Endothelial cell of umbilical vein (primary cell): Measurements from ENCODE around the gene BSDC1. TPM values are rescaled to one million over a fixed set of nuclear protein-coding genes. Genes with fewer than 3 reads are reported as not detected.

Experiments used
- BruUV-seq: library from RNA; stranded (reverse); fragments of 400-500 nt; replicated peaks from 2 replicates; lab custom pipeline; 2021; lab: Mats Ljungman, UMichigan
- CTCF ChIA-PET: fragments of 300-600, 350-600 bp; sonication (Branson Sonifier 250); formaldehyde crosslinking; loops from one replicate; lab custom pipeline; 2021; ENCODE audit warnings: antibody characterized with exemption, inconsistent platforms; lab: Charles Lee
- POLR2A ChIA-PET: fragments of 300-600, 350-600 bp; sonication (Branson Sonifier 250); formaldehyde crosslinking; loops from one replicate; lab custom pipeline; 2021; ENCODE audit warnings: antibody characterized with exemption, inconsistent platforms; lab: Charles Lee
- DNase-seq: peaks from one replicate; pipeline ENCODE4 v3.0.0-alpha.2; 2011; ENCODE audit warnings: low read depth, low spot score
- FAIRE-seq: peaks from 2 replicates; lab custom pipeline; 2011; peaks lifted over from hg19 to GRCh38; lab: Jason Lieb, UNC
- H2AFZ ChIP-seq: 2 replicates; pipeline ENCODE4 v1.6.0; 2012; ENCODE audit warnings: low read depth, low read length, control low read depth, inconsistent platforms
- H3K27ac ChIP-seq: 2 replicates; pipeline ENCODE4 v1.5.1; 2011; ENCODE audit warnings: low read depth, mild to moderate bottlenecking, control low read depth, low read length, moderate library complexity; ENCODE audit not compliant: insufficient read depth
- H3K27me3 ChIP-seq, 2 experiments: 2 replicates each; pipeline versions ENCODE4 v1.6.0 to v1.6.1; 2011; ENCODE audit warnings: low read length in 2 of 2, mixed read lengths in 1 of 2; ENCODE audit not compliant: control insufficient read depth in 2 of 2, insufficient read depth in 2 of 2
- H3K36me3 ChIP-seq, 2 experiments: 2 replicates in 1 of 2; 3 replicates in 1 of 2; pipeline ENCODE4 v1.5.1; 2011; ENCODE audit warnings: low read length in 2 of 2, mild to moderate bottlenecking in 1 of 2, moderate library complexity in 1 of 2; ENCODE audit not compliant: control insufficient read depth in 2 of 2, insufficient read depth in 2 of 2; ENCODE audit errors: extremely low read depth in 1 of 2
- H3K4me1 ChIP-seq: 3 replicates; pipeline ENCODE4 v1.5.1; 2011; ENCODE audit warnings: mild to moderate bottlenecking, low read length; ENCODE audit not compliant: control insufficient read depth, insufficient read depth; ENCODE audit errors: extremely low read depth
- H3K4me2 ChIP-seq: 2 replicates; pipeline ENCODE4 v1.6.1; 2011; ENCODE audit warnings: low read length, control low read depth, mixed read lengths; ENCODE audit not compliant: insufficient read depth
- H3K4me3 ChIP-seq, 3 experiments: fragments of 200-600 bp in 1 of 3; sonication (generic), shearing (Covaris generic) in 1 of 3; replicated peaks in 1 of 3; 2 replicates each; pipeline ENCODE4 v1.5.1; 2011 to 2016; ENCODE audit warnings: control low read depth in 3 of 3, low read length in 3 of 3, mild to moderate bottlenecking in 2 of 3, inconsistent platforms in 1 of 3, low read depth in 1 of 3, moderate library complexity in 1 of 3; ENCODE audit not compliant: insufficient read depth in 1 of 3
- H3K79me2 ChIP-seq: 2 replicates; pipeline ENCODE4 v1.6.0; 2012; ENCODE audit warnings: low read length, inconsistent platforms; ENCODE audit not compliant: control insufficient read depth, insufficient read depth
- H3K9ac ChIP-seq: replicated peaks from 2 replicates; pipeline ENCODE3; 2011; ENCODE audit warnings: low read length, control low read depth; ENCODE audit not compliant: insufficient read depth; ENCODE audit errors: extremely low read depth
- H3K9me1 ChIP-seq: replicated peaks from 3 replicates; pipeline ENCODE4 v1.6.0; 2011; ENCODE audit warnings: mild to moderate bottlenecking, low read length; ENCODE audit not compliant: control insufficient read depth, insufficient read depth; ENCODE audit errors: extremely low read depth
- H3K9me3 ChIP-seq: replicated peaks from 2 replicates; pipeline ENCODE4 v1.5.1; 2012; ENCODE audit warnings: low read length, inconsistent platforms; ENCODE audit not compliant: control insufficient read depth, insufficient read depth
- H4K20me1 ChIP-seq: replicated peaks from 2 replicates; pipeline ENCODE3; 2011; ENCODE audit warnings: mild to moderate bottlenecking, low read length; ENCODE audit not compliant: control insufficient read depth, insufficient read depth; ENCODE audit errors: extremely low read depth
- EZH2 ChIP-seq: IDR thresholded peaks from 2 replicates; pipeline ENCODE4 v1.6.1; 2012; ENCODE audit warnings: borderline replicate concordance, low read depth, mild to moderate bottlenecking, moderate library complexity, low read length, inconsistent platforms; ENCODE audit not compliant: severe bottlenecking
- FOS ChIP-seq: IDR thresholded peaks from 2 replicates; pipeline ENCODE4 v1.6.1; 2011; ENCODE audit warnings: mild to moderate bottlenecking, low read length, moderate library complexity, borderline replicate concordance; ENCODE audit not compliant: insufficient read depth
- GATA2 ChIP-seq: IDR thresholded peaks from 2 replicates; pipeline ENCODE4 v1.7.0; 2011; ENCODE audit warnings: low read depth, mild to moderate bottlenecking, moderate library complexity, mixed read lengths, low read length; ENCODE audit not compliant: insufficient read length, insufficient read depth
- JUN ChIP-seq: IDR thresholded peaks from 2 replicates; pipeline ENCODE4 v1.6.1; 2011; ENCODE audit warnings: borderline replicate concordance, low read depth; ENCODE audit not compliant: insufficient read length, insufficient read depth
- MYC ChIP-seq: IDR thresholded peaks from one replicate; pipeline ENCODE4 v1.6.1; 2011; ENCODE audit warnings: mild to moderate bottlenecking, low read depth, low read length
- POLR2A ChIP-seq: IDR thresholded peaks from 2 replicates; pipeline ENCODE4 v1.6.1; 2012; ENCODE audit warnings: low read depth, mild to moderate bottlenecking, control low read depth, low read length
- POLR2AphosphoS5 ChIP-seq: IDR thresholded peaks from 2 replicates; pipeline ENCODE4 v1.6.1; 2012; ENCODE audit warnings: low read depth, mild to moderate bottlenecking, control low read depth, low read length, moderate library complexity; ENCODE audit not compliant: insufficient read depth
- dilution Hi-C: fragments of 300-500 bp; cut with MboI; formaldehyde crosslinking; loops from one replicate; pipeline ENCODE4 v1.15.0; 2019; ENCODE audit warnings: low sequenced_read_pairs; ENCODE audit not compliant: extremely low pct_ligation_motif_present
- intact Hi-C: fragments of 100-400 bp; cut with micrococcal nuclease; formaldehyde crosslinking; loops from one replicate; pipeline ENCODE4 v1.10.0; 2022
- polyA plus RNA-seq, 4 experiments: library from polyadenylated mRNA; depleted of rRNA in 3 of 4; stranded (reverse) in 3 of 4; unstranded in 1 of 4; fragments of >200 nt; gene quantifications; 2 replicates each; pipeline versions ENCODE4 v1.2.1 to v1.2.3, GENCODE V29; 2011 to 2012; ENCODE audit warnings: missing spikeins in 1 of 4
- total RNA-seq: library from RNA; stranded (reverse); gene quantifications from 2 replicates; pipeline ENCODE4 v1.2.3, GENCODE V29; 2021
- TF ChIP-seq, protein P1 (sequence below), 2 donors: IDR thresholded peaks; 1 replicate in 1 of 2; 2 replicates in 1 of 2; pipeline ENCODE4 v1.5.1; 2011; ENCODE audit warnings: low read length in 2 of 2, mild to moderate bottlenecking in 2 of 2, moderate library complexity in 2 of 2, control low read depth in 1 of 2, inconsistent platforms in 1 of 2, low read depth in 1 of 2; ENCODE audit not compliant: insufficient read depth in 1 of 2; ENCODE audit errors: extremely low read depth in 1 of 2
- TF ChIP-seq, protein P2 (sequence below): IDR thresholded peaks from 2 replicates; pipeline ENCODE4 v1.6.1; 2011; ENCODE audit not compliant: insufficient read depth, insufficient read length

BSDC1 gene
- total and polyA plus RNA-seq, 2 donors (not counting 3 experiments of a cell fraction or from before 2014, with no cell fraction given) = 44.3 to 64.6 TPM

DNA sequence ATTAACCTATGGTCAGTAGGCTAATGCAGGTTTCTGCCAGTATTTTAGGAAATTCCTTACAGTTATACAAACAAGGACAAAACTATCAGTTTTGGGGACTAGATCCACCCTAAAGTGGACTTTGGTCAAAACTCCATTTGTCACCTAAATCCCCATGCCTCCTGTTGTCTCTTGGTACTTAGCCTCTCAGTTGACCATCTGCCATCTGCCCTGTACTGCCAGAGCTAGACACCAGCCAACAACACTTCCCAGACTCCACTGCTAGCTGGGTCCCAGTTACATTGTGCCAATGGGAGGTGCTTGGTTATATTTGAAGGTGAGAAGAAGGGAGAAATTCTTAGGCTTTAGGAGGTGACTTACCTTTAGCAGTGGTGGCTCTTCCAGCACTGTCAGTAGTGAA, 17.0 kb upstream of the BSDC1 start:
- no peaks in the 10 kb centered on the region for H3K4me1 ChIP-seq
- H4K20me1 ChIP-seq = no peaks in the 10 kb centered on the region
- no peak overlapping the region for H3K4me3 ChIP-seq
- no peaks in the 10 kb centered on the region for H3K36me3 ChIP-seq
- peaks cover 6 to 8% of the 10 kb centered on the region in 2 experiments for H3K27me3 ChIP-seq
- H3K4me2 ChIP-seq = no peak overlapping the region
- DNase-seq (no peak), FAIRE-seq (no peak)
- no peaks in the 10 kb centered on the region for H3K9me1 ChIP-seq
- H3K27ac ChIP-seq = no peak overlapping the region
- H2AFZ ChIP-seq = no peak overlapping the region
- ChIA-PET CTCF (interaction anchor here (1.2 to 2.6 kb wide), 5 partner anchors 9 to 348 kb away, joined by 4 to 37 read pairs (median 4); no protein-coding TSS in a partner anchor), POLR2A (no interaction called here)
- no peaks in the 10 kb centered on the region for H3K9me3 ChIP-seq
- BruUV-seq = no TSS peak
- dilution Hi-C loops (no loop called here), intact Hi-C loops (loop anchor here (5.0 kb wide), 1 partner anchor 349 kb away; no protein-coding TSS in a partner anchor)
- TF ChIP-seq MYC = no peak
- TF ChIP-seq, protein P1, sequence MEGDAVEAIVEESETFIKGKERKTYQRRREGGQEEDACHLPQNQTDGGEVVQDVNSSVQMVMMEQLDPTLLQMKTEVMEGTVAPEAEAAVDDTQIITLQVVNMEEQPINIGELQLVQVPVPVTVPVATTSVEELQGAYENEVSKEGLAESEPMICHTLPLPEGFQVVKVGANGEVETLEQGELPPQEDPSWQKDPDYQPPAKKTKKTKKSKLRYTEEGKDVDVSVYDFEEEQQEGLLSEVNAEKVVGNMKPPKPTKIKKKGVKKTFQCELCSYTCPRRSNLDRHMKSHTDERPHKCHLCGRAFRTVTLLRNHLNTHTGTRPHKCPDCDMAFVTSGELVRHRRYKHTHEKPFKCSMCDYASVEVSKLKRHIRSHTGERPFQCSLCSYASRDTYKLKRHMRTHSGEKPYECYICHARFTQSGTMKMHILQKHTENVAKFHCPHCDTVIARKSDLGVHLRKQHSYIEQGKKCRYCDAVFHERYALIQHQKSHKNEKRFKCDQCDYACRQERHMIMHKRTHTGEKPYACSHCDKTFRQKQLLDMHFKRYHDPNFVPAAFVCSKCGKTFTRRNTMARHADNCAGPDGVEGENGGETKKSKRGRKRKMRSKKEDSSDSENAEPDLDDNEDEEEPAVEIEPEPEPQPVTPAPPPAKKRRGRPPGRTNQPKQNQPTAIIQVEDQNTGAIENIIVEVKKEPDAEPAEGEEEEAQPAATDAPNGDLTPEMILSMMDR (IDR thresholded peaks at IDR 0.05; ENCODE audit: extremely low read depth in 1 of 2, insufficient read depth in 1 of 2, low read depth in 1 of 2, low read length in 2 of 2) = no peak
- TF ChIP-seq GATA2 = no peak
- no peak for TF ChIP-seq FOS
- TF ChIP-seq, protein P2, sequence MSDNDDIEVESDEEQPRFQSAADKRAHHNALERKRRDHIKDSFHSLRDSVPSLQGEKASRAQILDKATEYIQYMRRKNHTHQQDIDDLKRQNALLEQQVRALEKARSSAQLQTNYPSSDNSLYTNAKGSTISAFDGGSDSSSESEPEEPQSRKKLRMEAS = no peak
- TF ChIP-seq JUN = no peak
- no peak for TF ChIP-seq POLR2AphosphoS5
- TF ChIP-seq POLR2A = no peak
- TF ChIP-seq EZH2 = no peak
- H3K79me2 ChIP-seq = no peaks in the 10 kb centered on the region
- no peak overlapping the region for H3K9ac ChIP-seq
